ENCODE measurements around the gene BCKDK.
A peak's percentile ranks its signal among the peaks of the same experiment; 100 is the strongest.
"Not testable (repeated sequence)": the region's sequence is repeated elsewhere in the genome, so short reads cannot be mapped to it uniquely, and the experiment has no call there.

The BCKDK gene

GRCh38 chr16:31094088-31094423 is 14.1 kb upstream of the BCKDK start:
- TF ChIP-seq CTCF (IDR thresholded peaks at IDR 0.05): no peak
- Histone ChIP-seq H3K9me3 (no peaks in the 10 kb centered on the region), H3K27ac (peak overlapping the region; percentile 83), H3K27me3 (no peaks in the 10 kb centered on the region), H3K4me1 (ENCODE audit: control insufficient read depth in 1 of 2, insufficient read depth in 1 of 2, low read depth in 1 of 2, low read length in 1 of 2) (peaks cover 27 to 28% of the 10 kb centered on the region in 2 experiments), H3K4me3 (ENCODE audit: low read depth in 1 of 2, low read length in 1 of 2) (peak overlapping the region; percentile 76 to 78), H3K36me3 (peaks cover 9% of the 10 kb centered on the region)

- no peak for TF ChIP-seq CTCF (IDR thresholded peaks at IDR 0.05)
- Histone ChIP-seq H3K9me3 (no peaks in the 10 kb centered on the region), H3K27ac (peak within 1 kb of the TSS; percentile 83), H3K4me3 (ENCODE audit: low read depth in 1 of 2, low read length in 1 of 2) (peak within 1 kb of the TSS; percentile 76 to 78), H3K4me1 (ENCODE audit: control insufficient read depth in 1 of 2, insufficient read depth in 1 of 2, low read depth in 1 of 2, low read length in 1 of 2) (peaks cover 27 to 28% of the 10 kb centered on the region in 2 experiments), H3K27me3 (no peaks in the 10 kb centered on the region), H3K36me3 (peaks cover 5% of the 10 kb centered on the region)
These were observed 13.6 kb upstream of the BCKDK start, which contains the start of gene VKORC1 for GRCh38 chr16:31094424-31095120. Gene VKORC1 (minus strand): TSS chr16:31094797. CDS start chr16:31094729, 68 bp downstream.

DNA sequence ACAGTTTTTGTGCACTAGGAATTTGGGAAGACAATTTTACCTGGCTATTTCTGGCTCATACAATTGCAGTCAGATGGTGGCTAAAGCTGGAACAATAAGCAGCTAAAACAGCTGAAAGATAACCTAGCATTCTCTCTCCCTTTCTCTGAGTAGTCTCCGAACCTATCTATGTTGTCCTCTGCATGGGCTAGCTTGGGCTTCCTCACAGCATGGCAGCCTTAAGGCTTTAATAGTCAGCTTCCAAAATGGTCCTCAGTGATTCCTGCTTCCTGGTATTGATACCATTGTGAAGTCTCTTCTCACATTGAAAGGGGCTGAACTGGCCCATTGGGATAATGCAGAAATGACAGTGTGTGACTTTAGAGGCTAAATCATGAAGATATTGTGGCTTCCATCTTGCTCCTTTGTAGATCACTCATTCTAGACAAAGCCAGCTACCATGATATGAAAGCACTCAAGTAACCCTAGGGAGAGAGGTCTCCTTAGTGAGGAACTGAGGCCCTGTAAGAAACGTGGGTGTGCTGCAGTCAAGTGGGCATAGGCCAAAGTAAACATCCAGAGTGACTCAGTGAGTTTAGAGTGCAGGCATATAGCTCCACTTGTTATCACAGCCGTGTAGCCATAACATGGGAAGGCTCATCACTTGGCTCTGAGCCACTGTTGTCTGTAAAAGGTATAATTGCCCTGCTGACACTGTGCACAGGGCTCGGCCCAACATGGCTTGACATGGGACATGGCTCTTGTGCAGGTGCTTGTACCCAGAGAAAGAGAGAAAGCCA is 8.1 kb upstream of the BCKDK start:
- no peak for TF ChIP-seq CTCF (IDR thresholded peaks at IDR 0.05)
- Histone ChIP-seq H3K4me3 (ENCODE audit: low read depth in 1 of 2, low read length in 1 of 2) (no peak overlapping the region), H3K4me1 (ENCODE audit: control insufficient read depth in 1 of 2, insufficient read depth in 1 of 2, low read depth in 1 of 2, low read length in 1 of 2) (peaks cover 9 to 11% of the 10 kb centered on the region in 2 experiments), H3K27ac (no peak overlapping the region), H3K27me3 (no peaks in the 10 kb centered on the region), H3K36me3 (no peaks in the 10 kb centered on the region), H3K9me3 (no peaks in the 10 kb centered on the region)

GRCh38 chr16:31100876-31101641 is 7.1 kb upstream of the BCKDK start:
- H3K36me3 ChIP-seq; H3K4me3 ChIP-seq (ENCODE audit: low read depth in 1 of 2, low read length in 1 of 2); H3K27me3 ChIP-seq; H3K27ac ChIP-seq; H3K9me3 ChIP-seq; H3K4me1 ChIP-seq (ENCODE audit: control insufficient read depth in 1 of 2, insufficient read depth in 1 of 2, low read depth in 1 of 2, low read length in 1 of 2): not testable (repeated sequence)

DNA sequence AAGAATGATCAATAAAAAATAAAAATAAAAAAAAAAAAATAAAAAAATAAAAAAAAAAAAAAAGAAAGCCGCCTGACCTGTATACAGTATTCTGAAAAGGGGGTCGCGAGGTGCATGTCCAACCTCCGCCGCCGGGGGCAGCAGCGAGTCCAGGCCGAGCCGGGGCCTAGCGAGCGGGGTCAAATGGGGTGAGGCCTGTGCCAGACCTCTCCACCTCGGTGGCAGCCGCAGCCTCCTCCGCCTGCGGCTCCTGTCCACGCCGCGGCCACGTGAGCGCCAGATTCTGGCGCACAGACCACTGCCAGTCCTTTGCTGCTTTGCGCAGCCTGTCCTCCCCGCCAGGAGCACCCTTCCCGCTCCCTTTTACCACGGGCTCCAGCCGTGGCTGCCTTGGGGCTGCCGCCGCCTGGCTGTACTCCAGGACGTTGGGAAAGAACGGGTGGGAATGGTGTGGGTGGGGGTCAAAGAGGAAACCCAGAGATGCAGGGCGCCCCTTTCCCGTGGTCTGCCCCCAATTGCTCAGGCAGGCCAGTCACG is 2.4 kb upstream of the BCKDK start:
- peak overlapping the region; percentile 73 for H3K27ac ChIP-seq
- peaks cover 18% of the 10 kb centered on the region for H3K36me3 ChIP-seq
- H3K4me3 ChIP-seq (ENCODE audit: low read depth in 1 of 2, low read length in 1 of 2): peak overlapping the region; percentile 37 to 58
- peaks cover 15 to 25% of the 10 kb centered on the region in 2 experiments for H3K4me1 ChIP-seq (ENCODE audit: control insufficient read depth in 1 of 2, insufficient read depth in 1 of 2, low read depth in 1 of 2, low read length in 1 of 2)
- H3K9me3 ChIP-seq: no peaks in the 10 kb centered on the region
- H3K27me3 ChIP-seq: no peaks in the 10 kb centered on the region
- peak; percentile 85 for TF ChIP-seq CTCF (IDR thresholded peaks at IDR 0.05)

Data from neutrophil (primary cell).